CMK (cell line): Measurements from ENCODE around the gene FOLH1.
"Not testable (repeated sequence)": the region's sequence is repeated elsewhere in the genome, so short reads cannot be mapped to it uniquely, and the experiment has no call there.

Source experiments
- DNase-seq: peaks from one replicate; pipeline ENCODE4 v3.0.0-alpha.2; 2010; ENCODE audit warnings: low read depth

FOLH1 gene

GRCh38 chr11:49177936-49178335, 30.5 kb downstream of the FOLH1 start:
- DNase-seq, result not testable (repeated sequence)

GRCh38 chr11:49175378-49175777, 33.0 kb downstream of the FOLH1 start:
- not testable (repeated sequence) for DNase-seq

GRCh38 chr11:49174691-49175366, 33.6 kb downstream of the FOLH1 start:
- DNase-seq, result not testable (repeated sequence)

- not testable (repeated sequence) for DNase-seq
Measured at GRCh38 chr11:49171613-49172012, 36.8 kb downstream of the FOLH1 start.

GRCh38 chr11:49169579-49169978, 38.8 kb downstream of the FOLH1 start:
- not testable (repeated sequence) for DNase-seq

- not testable (repeated sequence) for DNase-seq
Measured at GRCh38 chr11:49168992-49169391, 39.4 kb downstream of the FOLH1 start.

- DNase-seq, result no peak
Measured at GRCh38 chr11:49151211-49151610, 57.2 kb downstream of the FOLH1 start.

GRCh38 chr11:49102356-49102755, 106.0 kb downstream of the FOLH1 start:
- DNase-seq, result not testable (repeated sequence)
